Heart left ventricle (tissue), 16 donors: ENCODE measurements around the gene ARMCX5. TPM values are rescaled to one million over a fixed set of nuclear protein-coding genes. Genes with fewer than 3 reads are reported as not detected.
A peak's percentile ranks its signal among the peaks of the same experiment; 100 is the strongest.

Source experiments
- ATAC-seq, 4 donors: fragments of 200-7000 bp; cut with Tn5 transposase; one replicate each; pipeline ENCODE4 v1.9.1; 2020 to 2022; ENCODE audit warnings: moderate library complexity in 4 of 4, mild to moderate bottlenecking in 3 of 4, moderate number of reproducible peaks in 1 of 4
- DNase-seq, 5 donors: peaks; one replicate each; pipeline ENCODE4 v3.0.0-alpha.2; 2020
- H3K27ac ChIP-seq, 12 donors: fragments of 200-600 bp; sonication (generic) in 4 of 12; one replicate each; pipeline versions ENCODE4 v1.5.0 to v1.8.0; 2016 to 2022; ENCODE audit warnings: mild to moderate bottlenecking in 2 of 12
- H3K27me3 ChIP-seq, 9 donors: fragments of 200-600 bp; sonication (generic) in 2 of 9; one replicate each; pipeline versions ENCODE4 v1.5.1 to v1.8.0; 2016 to 2022; ENCODE audit warnings: mild to moderate bottlenecking in 3 of 9
- H3K36me3 ChIP-seq, 9 donors: fragments of 200-600 bp; sonication (generic) in 2 of 9; one replicate each; pipeline versions ENCODE4 v1.5.0 to v1.8.0; 2018 to 2022; ENCODE audit warnings: mild to moderate bottlenecking in 2 of 9
- H3K4me1 ChIP-seq, 12 donors: fragments of 200-600 bp; sonication (generic) in 4 of 12; one replicate each; pipeline versions ENCODE4 v1.5.0 to v1.8.0; 2016 to 2022; ENCODE audit warnings: mild to moderate bottlenecking in 3 of 12
- H3K4me3 ChIP-seq, 12 donors: fragments of 200-600 bp; sonication (generic) in 4 of 12; one replicate each; pipeline versions ENCODE4 v1.5.0 to v1.8.0; 2017 to 2022; ENCODE audit warnings: mild to moderate bottlenecking in 9 of 12, moderate library complexity in 4 of 12
- H3K9me3 ChIP-seq, 12 donors: fragments of 200-600 bp; sonication (generic) in 4 of 12; one replicate each; pipeline versions ENCODE4 v1.5.0 to v1.8.0; 2016 to 2022; ENCODE audit warnings: mild to moderate bottlenecking in 1 of 12
- CTCF ChIP-seq, 12 donors: fragments of 200-600 bp; sonication (generic) in 4 of 12; IDR thresholded peaks; one replicate each; pipeline versions ENCODE4 v1.5.0 to v1.8.0; 2018 to 2022; ENCODE audit warnings: antibody characterized with exemption in 12 of 12, mild to moderate bottlenecking in 5 of 12
- POLR2A ChIP-seq, 2 donors: fragments of 450-650 bp; IDR thresholded peaks; one replicate each; pipeline ENCODE4 v1.6.1; 2017; ENCODE audit warnings: antibody characterized with exemption in 2 of 2, mild to moderate bottlenecking in 2 of 2, moderate library complexity in 2 of 2
- WGBS, 4 donors: extraction: QIAGEN DNeasy Blood & Tissue Kit in 2 of 4; methylation state at CpG; one replicate each; pipeline versions ENCODE4 v1.1.5 to v1.1.7; 2013 to 2018; 5-methylcytosine and 5-hydroxymethylcytosine counted together
- intact Hi-C, 10 donors: fragments of 100-400 bp; cut with DNase I; formaldehyde crosslinking; loops; one replicate each; pipeline versions ENCODE4 v1.11.1 to v1.14.2; 2022
- long read RNA-seq, 3 donors: library from polyadenylated mRNA; unstranded; transcript quantifications; one replicate each; pipeline ENCODE4 v2.0.0, GENCODE V29; 2020 to 2021
- polyA plus RNA-seq, 2 donors: library from polyadenylated mRNA; stranded (reverse); fragments of 200-250 nt; gene quantifications; one replicate each; pipeline ENCODE4 v1.2.3, GENCODE V29; 2013
- total RNA-seq, 9 donors: library from RNA; depleted of rRNA in 2 of 9; stranded (reverse); fragments of >200 nt in 2 of 9; fragmentation: NEBNext Ultra II Directional in 3 of 9; extraction: Animal tissue kit (Norgen Biotek cat#: 25700) in 3 of 9; gene quantifications; one replicate each; pipeline versions ENCODE4 v1.1.0 to v1.2.4, GENCODE V29; 2016 to 2023
- donor health status: ischemic (EF 13 %, LVEDD 7.1; RV severe dilation, severe dysfunction).
- donor health status: healthy with polysubstance abuse.
- donor health status: DM: no; HTN: yes; CAD: no.
- donor health status: DM: no; HTN: no; CAD: no.
- donor health status: ischemic (EF 25% LVEDD 6.9; RV normal size, moderate dysfunction).
- donor health status: ischemic (EF 25% LVEDD 5.7; RV mildly dilated, moderate dysfunction).
- donor health status: healthy.
- donor health status: DM: yes; HTN: yes; CAD: no.
- donor health status: ischemic (EF 35%, LVEDD 5.7; RV mildly dilated, moderate dysfunction).
- donor health status: nonischemic (EF 11% LVEDD 7.7; RV severe dilation, severe dysfunction).
- donor health status: DM: yes; HTN: yes; CAD: no.
- donor health status: PGD.
- donor health status: ischemic (EF 29% LVEDD 5.4; RV normal size, mild dysfunction).
- donor health status: nonischemic (EF 23%, LVEDD 6.1; RV moderate dilation, normal function).

The ARMCX5 gene
- 1 to 10 TPM; 3.0 to 7.6 (median 5.5) TPM for total RNA-seq
- polyA plus RNA-seq: 10 to 100 TPM in 1 of 2 donors, 1 to 10 TPM in 1; 1.7 to 10.5 TPM
- long read RNA-seq, donor 1, transcript ARMCX5-205 (3 exons, 822 nt): major isoform, 5 of 6 reads
- long read RNA-seq, donor 1, partial matches to known transcripts: 0 of 6 reads
- long read RNA-seq, donor 1, other reads (novel, unspliced or antisense): 1 of 6 reads
- long read RNA-seq, donor 2, full-length matches to known transcripts: 16 of 24 reads
- long read RNA-seq, donor 2, partial matches to known transcripts: 4 of 24 reads
- long read RNA-seq, donor 2, other reads (novel, unspliced or antisense): 4 of 24 reads
- long read RNA-seq, donor 3, partial matches to known transcripts: 0 of 9 reads
- long read RNA-seq, donor 3, other reads (novel, unspliced or antisense): 1 of 9 reads

- Histone ChIP-seq H3K4me3 (peak within 1 kb of the TSS; percentile 25 to 90 (median 62)), H3K27ac (peak within 1 kb of the TSS in 11 of 12 donors; percentile 48 to 84 (median 76)), H3K36me3 (peaks cover 0 to 8% (median 0%) of the 10 kb centered on the region in 9 donors), H3K9me3 (no peaks in the 10 kb centered on the region), H3K27me3 (no peaks in the 10 kb centered on the region), H3K4me1 (peaks cover 0 to 11% (median 0%) of the 10 kb centered on the region in 12 donors)
- TF ChIP-seq CTCF (IDR thresholded peaks at IDR 0.05): peak in 1 of 12 donors; percentile 26
- peak in 1 of 2 donors; percentile 32 for TF ChIP-seq POLR2A (IDR thresholded peaks at IDR 0.05)
- ATAC-seq: peak; percentile 96 to 99 (median 97)
- DNase-seq: peak; percentile 69 to 78 (median 71)
- intact Hi-C loops: loop anchor here in 2 of 10 donors (2.0 to 5.0 kb wide), 3 partner anchors 53 to 113 kb away; partner anchors contain the start of genes GPRASP1 (in 1 of the 2) and GPRASP2 (in 1 of the 2)
- WGBS, 4 donors: 1 to 44% (median 20%) methylated on average over 42 of the region's 42 CpGs
Measured at GRCh38 chrX:102599084-102599950, at the start of gene ARMCX5. ARMCX5 (plus strand) TSS chrX:102599515; CDS start chrX:102602142, 2,627 bp downstream.

DNA sequence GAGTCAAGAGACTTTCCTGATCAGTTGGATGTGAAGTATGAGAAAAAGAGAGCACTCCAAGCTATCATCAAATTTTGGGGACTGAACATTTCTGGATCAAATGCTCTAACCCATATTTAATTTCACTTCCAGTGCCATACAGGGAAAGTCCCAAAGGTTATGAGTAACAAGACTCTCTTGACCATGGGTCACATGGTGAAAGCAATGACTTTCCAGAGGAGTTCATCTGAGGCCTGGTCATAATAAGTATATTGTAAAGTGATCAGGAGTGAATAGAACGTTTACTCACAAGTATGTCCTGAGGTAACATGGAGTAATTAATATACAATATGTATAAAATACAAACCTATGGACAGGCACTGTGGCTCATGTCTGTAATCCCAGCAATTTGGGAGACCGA is 40.7 kb upstream of the ARMCX5 start:
- ATAC-seq: no peak
- Histone ChIP-seq H3K4me3 (no peak overlapping the region), H3K9me3 (no peaks in the 10 kb centered on the region), H3K27ac (no peak overlapping the region), H3K4me1 (no peaks in the 10 kb centered on the region), H3K36me3 (no peaks in the 10 kb centered on the region), H3K27me3 (peaks cover 0 to 5% (median 0%) of the 10 kb centered on the region in 9 donors)
- TF ChIP-seq POLR2A (IDR thresholded peaks at IDR 0.05) (no peak), CTCF (IDR thresholded peaks at IDR 0.05) (no peak)
- WGBS, 4 donors: 72 to 87% (median 78%) methylated on average over 2 of the region's 2 CpGs
- DNase-seq: no peak
- intact Hi-C loops: no loop called here

DNA sequence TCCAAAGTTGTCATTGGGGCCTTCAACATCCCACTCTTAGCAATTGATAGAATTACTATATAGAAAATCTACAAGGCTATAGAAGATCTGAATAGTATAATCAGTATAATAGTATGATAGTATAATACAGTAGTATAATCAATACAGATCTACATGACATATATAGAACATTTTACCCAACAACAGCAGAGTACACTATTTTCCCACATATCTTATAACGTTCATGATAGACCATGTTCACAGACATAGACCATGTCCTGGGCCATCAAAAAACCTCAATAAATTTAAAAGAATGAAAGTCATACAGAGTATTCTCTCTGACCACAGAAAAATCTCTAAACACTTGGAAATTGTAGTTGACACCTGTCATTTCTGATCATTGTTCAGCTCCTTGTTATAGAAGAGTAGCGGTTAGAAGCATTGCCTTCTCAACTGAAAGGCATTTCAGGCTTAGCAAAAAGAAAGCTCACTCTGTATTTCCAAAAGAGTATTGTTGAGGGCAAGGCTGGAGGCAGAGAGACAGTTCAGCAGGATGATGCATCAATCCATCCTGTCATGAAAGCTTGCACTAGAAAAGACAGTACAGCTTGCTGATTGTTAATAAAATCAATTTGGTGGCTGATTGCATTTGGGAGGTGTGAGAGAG is 38.8 kb upstream of the ARMCX5 start:
- Histone ChIP-seq H3K4me3 (no peak overlapping the region), H3K4me1 (no peaks in the 10 kb centered on the region), H3K36me3 (no peaks in the 10 kb centered on the region), H3K27ac (no peak overlapping the region), H3K27me3 (peaks cover 0 to 5% (median 0%) of the 10 kb centered on the region in 9 donors), H3K9me3 (no peaks in the 10 kb centered on the region)
- TF ChIP-seq CTCF (IDR thresholded peaks at IDR 0.05) (no peak), POLR2A (IDR thresholded peaks at IDR 0.05) (no peak)
- DNase-seq (no peak), ATAC-seq (no peak)
- intact Hi-C loops: no loop called here
- WGBS, 4 donors: 67 to 84% (median 77%) methylated on average over 2 of the region's 2 CpGs
